ENCODE measurements around the gene GAL3ST2.

- TF ChIP-seq EZH2 (IDR thresholded peaks at IDR 0.05; ENCODE audit: borderline replicate concordance, insufficient read depth, low read length, poor library complexity, severe bottlenecking) = no peak
- no peak for TF ChIP-seq CTCF (IDR thresholded peaks at IDR 0.05; ENCODE audit: poor library complexity, severe bottlenecking)
- no peak for TF ChIP-seq EP300 (conservative IDR thresholded peaks at IDR 0.05; ENCODE audit: poor library complexity, severe bottlenecking)
- no peak for TF ChIP-seq REST (IDR thresholded peaks at IDR 0.05; ENCODE audit: borderline replicate concordance)
These were observed 34.8 kb downstream of the GAL3ST2 start for GRCh38 chr2:241811201-241811951.

Data from neural cell (in vitro differentiated cells).